GM06990 (cell line): ENCODE results near the gene ARMS2.

Source experiments
- DNase-seq: peaks from one replicate; pipeline ENCODE4 v3.0.0-alpha.2; 2011; ENCODE audit not compliant: insufficient read length; ENCODE audit errors: extremely low read depth
- H3K27me3 ChIP-seq: replicated peaks from 2 replicates; pipeline ENCODE4 v1.6.0; 2011; ENCODE audit warnings: low read length; ENCODE audit not compliant: control insufficient read depth, insufficient read depth
- H3K36me3 ChIP-seq: 2 replicates; pipeline ENCODE4 v1.5.1; 2011; ENCODE audit warnings: low read length; ENCODE audit not compliant: control insufficient read depth, insufficient read depth
- H3K4me3 ChIP-seq: replicated peaks from 2 replicates; pipeline ENCODE4 v1.5.1; 2011; ENCODE audit warnings: low read depth, mild to moderate bottlenecking, control low read depth, low read length
- CTCF ChIP-seq: IDR thresholded peaks from 2 replicates; pipeline ENCODE4 v1.5.1; 2011; ENCODE audit warnings: low read length, control low read depth, mild to moderate bottlenecking, inconsistent platforms; ENCODE audit not compliant: insufficient read depth, poor library complexity, severe bottlenecking

ARMS2 gene

GRCh38 chr10:122460891-122461293 lies 6.4 kb downstream of the ARMS2 start:
- H3K36me3 ChIP-seq = no peaks in the 10 kb centered on the region
- TF ChIP-seq CTCF = no peak
- H3K27me3 ChIP-seq = peaks cover 2% of the 10 kb centered on the region; the same call in 1 of the 2 replicates
- DNase-seq = no peak
- no peak overlapping the region for H3K4me3 ChIP-seq

GRCh38 chr10:122461367-122461728 lies 6.9 kb downstream of the ARMS2 start, which contains the start of gene HTRA1:
Gene HTRA1 (plus strand): TSS chr10:122461553. CDS start chr10:122461653, 100 bp downstream.
- no peak for TF ChIP-seq CTCF
- Histone ChIP-seq H3K36me3 (no peaks in the 10 kb centered on the region), H3K27me3 (peaks cover 2% of the 10 kb centered on the region; the same call in 1 of the 2 replicates), H3K4me3 (no peak within 1 kb of the TSS)
- DNase-seq = no peak

- no peak overlapping the region for H3K4me3 ChIP-seq
- no peak for DNase-seq
- peaks cover 2% of the 10 kb centered on the region; the same call in 1 of the 2 replicates for H3K27me3 ChIP-seq
- H3K36me3 ChIP-seq = no peaks in the 10 kb centered on the region
- no peak for TF ChIP-seq CTCF
Measured at GRCh38 chr10:122461729-122462532, 7.5 kb downstream of the ARMS2 start.

GRCh38 chr10:122462533-122463465 lies 8.3 kb downstream of the ARMS2 start:
- H3K27me3 ChIP-seq = peaks cover 2% of the 10 kb centered on the region; the same call in 1 of the 2 replicates
- H3K4me3 ChIP-seq = no peak overlapping the region
- no peak for TF ChIP-seq CTCF

GRCh38 chr10:122463466-122464249 lies 9.2 kb downstream of the ARMS2 start:
- no peaks in the 10 kb centered on the region for H3K36me3 ChIP-seq
- H3K4me3 ChIP-seq = no peak overlapping the region
- TF ChIP-seq CTCF = no peak
- no peak for DNase-seq
- peaks cover 2% of the 10 kb centered on the region; the same call in 1 of the 2 replicates for H3K27me3 ChIP-seq

More at GRCh38 chr10:122462533-122463465, 8.3 kb downstream of the ARMS2 start:
- no peak for DNase-seq
- no peaks in the 10 kb centered on the region for H3K36me3 ChIP-seq
